AG09319 (cell line): ENCODE results near the gene HTR3B.

Experiments used
- DNase-seq: peaks from one replicate; pipeline ENCODE4 v3.0.0-alpha.2; 2010; ENCODE audit warnings: low read depth; ENCODE audit errors: extremely low read depth
- TF ChIP-seq, protein P1 (sequence below): IDR thresholded peaks from 2 replicates; pipeline ENCODE4 v1.5.1; 2011; ENCODE audit warnings: low read depth, mild to moderate bottlenecking, inconsistent platforms, low read length, moderate library complexity

The HTR3B gene

DNA sequence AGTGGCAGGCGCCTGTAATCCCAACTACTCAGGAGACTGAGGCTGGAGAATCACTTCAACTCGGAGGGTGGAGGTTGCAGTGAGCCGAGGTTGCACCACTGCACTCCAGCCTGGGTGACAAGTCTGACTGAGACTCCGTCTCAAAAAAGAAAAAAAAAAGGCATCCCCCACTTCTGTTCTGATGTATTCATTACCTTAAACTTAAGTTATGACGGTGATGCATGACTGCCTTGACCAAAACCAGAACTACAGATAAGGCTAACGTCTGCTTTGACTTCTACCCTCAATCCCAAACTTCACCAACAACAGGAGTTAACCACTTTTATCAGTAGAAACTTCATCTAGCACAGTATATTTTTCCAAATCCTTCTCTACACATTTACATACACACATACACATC is 80.2 kb downstream of the HTR3B start:
- TF ChIP-seq, protein P1, sequence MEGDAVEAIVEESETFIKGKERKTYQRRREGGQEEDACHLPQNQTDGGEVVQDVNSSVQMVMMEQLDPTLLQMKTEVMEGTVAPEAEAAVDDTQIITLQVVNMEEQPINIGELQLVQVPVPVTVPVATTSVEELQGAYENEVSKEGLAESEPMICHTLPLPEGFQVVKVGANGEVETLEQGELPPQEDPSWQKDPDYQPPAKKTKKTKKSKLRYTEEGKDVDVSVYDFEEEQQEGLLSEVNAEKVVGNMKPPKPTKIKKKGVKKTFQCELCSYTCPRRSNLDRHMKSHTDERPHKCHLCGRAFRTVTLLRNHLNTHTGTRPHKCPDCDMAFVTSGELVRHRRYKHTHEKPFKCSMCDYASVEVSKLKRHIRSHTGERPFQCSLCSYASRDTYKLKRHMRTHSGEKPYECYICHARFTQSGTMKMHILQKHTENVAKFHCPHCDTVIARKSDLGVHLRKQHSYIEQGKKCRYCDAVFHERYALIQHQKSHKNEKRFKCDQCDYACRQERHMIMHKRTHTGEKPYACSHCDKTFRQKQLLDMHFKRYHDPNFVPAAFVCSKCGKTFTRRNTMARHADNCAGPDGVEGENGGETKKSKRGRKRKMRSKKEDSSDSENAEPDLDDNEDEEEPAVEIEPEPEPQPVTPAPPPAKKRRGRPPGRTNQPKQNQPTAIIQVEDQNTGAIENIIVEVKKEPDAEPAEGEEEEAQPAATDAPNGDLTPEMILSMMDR: no peak
- no peak for DNase-seq

DNA sequence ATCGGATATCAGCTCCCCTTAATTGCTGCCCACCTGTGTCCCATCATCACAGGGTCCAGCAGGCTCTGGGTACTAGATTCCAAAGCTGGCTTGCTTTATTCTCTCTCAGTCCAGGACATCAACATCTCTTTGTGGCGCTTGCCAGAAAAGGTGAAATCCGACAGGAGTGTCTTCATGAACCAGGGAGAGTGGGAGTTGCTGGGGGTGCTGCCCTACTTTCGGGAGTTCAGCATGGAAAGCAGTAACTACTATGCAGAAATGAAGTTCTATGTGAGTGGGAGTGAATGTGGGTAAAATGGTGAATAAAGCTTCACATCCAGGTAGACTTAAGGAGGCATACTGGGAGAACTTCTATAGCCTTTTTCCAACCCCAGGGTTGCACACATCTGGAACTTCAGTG is 81.3 kb downstream of the HTR3B start:
- TF ChIP-seq, protein P1: no peak
- DNase-seq: no peak

DNA sequence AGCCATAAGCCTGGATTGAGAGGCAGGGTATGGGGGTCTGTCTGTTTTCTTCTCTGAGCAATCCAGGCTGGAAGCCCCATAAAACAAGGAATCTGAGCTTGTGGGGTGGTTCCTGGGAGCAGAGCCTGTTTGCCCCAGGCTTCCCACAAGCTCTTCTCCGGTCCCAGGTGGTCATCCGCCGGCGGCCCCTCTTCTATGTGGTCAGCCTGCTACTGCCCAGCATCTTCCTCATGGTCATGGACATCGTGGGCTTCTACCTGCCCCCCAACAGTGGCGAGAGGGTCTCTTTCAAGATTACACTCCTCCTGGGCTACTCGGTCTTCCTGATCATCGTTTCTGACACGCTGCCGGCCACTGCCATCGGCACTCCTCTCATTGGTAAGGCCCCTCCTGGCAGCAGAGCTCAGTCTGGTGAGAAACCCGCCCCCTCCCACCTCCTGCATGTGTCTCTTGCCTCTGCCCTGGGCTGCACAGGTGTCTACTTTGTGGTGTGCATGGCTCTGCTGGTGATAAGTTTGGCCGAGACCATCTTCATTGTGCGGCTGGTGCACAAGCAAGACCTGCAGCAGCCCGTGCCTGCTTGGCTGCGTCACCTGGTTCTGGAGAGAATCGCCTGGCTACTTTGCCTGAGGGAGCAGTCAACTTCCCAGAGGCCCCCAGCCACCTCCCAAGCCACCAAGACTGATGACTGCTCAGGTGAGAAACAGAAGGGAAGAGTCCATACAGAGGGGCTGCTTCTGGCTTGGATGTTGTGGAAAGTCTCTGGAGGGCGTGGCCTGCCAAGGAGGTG is 82.0 kb downstream of the HTR3B start:
- TF ChIP-seq, protein P1: no peak
- no peak for DNase-seq

DNA sequence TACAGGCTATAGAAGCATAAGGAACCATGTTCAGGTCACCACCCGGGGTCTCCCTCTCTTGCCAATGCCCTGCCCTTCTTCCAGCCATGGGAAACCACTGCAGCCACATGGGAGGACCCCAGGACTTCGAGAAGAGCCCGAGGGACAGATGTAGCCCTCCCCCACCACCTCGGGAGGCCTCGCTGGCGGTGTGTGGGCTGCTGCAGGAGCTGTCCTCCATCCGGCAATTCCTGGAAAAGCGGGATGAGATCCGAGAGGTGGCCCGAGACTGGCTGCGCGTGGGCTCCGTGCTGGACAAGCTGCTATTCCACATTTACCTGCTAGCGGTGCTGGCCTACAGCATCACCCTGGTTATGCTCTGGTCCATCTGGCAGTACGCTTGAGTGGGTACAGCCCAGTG is 84.8 kb downstream of the HTR3B start:
- no peak for DNase-seq
- TF ChIP-seq, protein P1: no peak

DNA sequence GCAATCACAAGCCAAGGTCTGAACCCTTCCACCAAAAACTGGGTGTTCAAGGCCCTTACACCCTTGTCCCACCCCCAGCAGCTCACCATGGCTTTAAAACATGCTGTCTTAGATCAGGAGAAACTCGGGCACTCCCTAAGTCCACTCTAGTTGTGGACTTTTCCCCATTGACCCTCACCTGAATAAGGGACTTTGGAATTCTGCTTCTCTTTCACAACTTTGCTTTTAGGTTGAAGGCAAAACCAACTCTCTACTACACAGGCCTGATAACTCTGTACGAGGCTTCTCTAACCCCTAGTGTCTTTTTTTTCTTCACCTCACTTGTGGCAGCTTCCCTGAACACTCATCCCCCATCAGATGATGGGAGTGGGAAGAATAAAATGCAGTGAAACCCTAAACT is 85.3 kb downstream of the HTR3B start:
- TF ChIP-seq, protein P1: no peak
- DNase-seq: no peak

DNA sequence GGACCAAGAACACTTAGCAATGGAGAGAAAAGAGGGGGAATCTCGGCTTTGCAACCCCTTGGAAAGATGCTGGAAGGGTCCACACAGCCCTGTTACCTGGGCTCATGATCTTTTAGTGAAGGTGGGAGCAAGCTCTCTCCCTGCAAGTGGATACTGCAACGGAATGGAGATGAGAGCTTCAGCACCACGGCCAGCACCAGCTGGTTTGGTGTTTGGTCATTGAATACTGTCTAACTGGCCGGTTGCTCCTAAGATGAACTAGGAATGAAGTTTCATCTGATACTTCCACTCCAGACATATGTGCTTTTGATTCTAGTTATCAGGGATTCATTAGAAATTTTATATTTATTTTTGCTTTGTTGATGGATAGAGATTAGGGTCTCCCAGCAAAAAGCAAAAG is 86.6 kb downstream of the HTR3B start:
- TF ChIP-seq, protein P1: no peak
- DNase-seq: no peak

DNA sequence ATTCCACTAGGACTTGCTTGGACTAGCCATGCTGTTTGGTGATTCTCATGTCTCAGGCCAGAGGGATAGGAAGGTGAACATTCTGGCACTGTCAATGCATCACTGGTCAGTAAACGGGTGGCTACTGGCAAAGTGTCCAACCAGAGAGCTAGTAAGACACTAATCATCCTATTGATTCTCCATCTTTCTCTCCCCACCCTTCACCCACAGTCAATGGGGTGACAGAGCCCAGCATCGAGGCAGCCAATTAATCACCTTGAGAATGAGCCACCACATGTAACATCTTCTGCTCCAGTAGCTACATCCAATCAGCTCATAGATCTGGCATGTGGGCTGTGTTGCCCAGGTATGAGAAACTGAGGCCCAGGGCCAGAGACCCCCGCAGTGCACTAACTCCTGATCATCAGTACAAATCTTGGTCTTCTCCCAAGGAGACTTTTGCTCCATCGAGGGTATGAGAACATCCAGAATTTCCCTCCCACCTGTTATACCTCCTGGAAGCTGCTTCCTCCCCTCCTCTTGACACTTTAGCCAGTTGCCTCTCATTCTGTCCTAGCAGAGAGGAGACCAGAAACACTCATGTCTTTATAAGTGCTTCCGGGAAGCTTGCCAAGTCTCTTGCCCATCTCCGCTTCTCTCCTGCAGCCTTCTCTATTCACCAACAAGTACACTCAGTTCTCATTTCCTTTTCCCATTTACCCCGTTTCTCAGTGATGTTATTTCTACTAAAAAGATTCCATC is 87.3 kb downstream of the HTR3B start:
- no peak for DNase-seq
- TF ChIP-seq, protein P1: no peak
